ENCODE data around the gene SSTR1.

Gene SSTR1

DNA sequence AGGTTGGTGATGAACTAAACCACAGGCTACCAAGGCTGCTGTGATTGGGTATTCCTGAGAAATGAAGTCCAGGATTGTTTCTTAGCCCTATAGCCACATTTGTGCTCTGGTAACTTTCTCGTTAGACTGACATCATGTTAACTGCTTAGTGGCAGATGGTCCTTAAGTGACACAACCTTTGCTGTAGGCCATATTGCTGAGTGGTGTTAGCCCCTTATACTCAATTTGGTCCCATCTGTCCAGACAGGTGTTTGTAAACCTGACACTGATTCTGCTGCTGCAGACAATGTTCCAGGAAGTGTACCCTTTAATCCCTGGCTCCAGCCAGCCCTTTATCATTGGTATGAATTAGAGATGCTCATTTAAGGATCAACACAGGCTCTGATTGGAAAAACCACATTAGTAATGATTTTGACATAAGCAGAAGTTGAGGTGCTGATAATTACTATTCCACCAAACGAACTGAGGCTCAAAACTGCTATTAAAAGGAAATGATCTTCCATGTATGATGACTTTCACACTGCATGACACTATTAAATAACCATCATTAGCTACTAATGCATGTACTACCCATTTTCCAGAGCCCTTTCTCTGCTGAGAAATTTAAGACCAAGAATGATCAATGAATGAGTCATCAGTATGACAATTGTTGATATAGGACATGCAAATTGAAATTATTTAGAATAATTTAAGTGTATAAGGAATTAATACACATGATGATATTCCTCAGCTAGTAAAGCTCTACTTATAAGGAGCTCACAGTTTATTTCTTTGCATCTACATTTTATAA, 3.6 kb upstream of the SSTR1 start:
- no peak for DNase-seq

DNA sequence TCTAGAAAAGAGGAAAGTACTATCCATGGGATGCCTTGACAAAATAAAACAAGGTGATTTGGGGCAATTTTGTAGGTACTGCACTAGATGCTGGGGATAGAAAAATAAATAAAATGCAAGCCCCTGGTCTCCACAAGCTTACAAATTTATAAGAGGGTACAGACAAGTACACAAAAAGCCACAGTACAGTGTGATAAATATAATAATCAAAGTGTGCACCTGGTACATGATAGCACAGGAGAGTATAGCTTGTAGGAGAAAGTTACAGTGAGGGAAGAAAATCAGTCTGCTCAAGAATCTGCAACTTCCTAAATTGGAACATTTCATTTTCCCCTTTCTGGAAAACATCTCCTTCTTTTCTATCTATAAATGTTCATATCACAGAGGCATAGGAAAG, 3.0 kb upstream of the SSTR1 start:
- DNase-seq: no peak

DNA sequence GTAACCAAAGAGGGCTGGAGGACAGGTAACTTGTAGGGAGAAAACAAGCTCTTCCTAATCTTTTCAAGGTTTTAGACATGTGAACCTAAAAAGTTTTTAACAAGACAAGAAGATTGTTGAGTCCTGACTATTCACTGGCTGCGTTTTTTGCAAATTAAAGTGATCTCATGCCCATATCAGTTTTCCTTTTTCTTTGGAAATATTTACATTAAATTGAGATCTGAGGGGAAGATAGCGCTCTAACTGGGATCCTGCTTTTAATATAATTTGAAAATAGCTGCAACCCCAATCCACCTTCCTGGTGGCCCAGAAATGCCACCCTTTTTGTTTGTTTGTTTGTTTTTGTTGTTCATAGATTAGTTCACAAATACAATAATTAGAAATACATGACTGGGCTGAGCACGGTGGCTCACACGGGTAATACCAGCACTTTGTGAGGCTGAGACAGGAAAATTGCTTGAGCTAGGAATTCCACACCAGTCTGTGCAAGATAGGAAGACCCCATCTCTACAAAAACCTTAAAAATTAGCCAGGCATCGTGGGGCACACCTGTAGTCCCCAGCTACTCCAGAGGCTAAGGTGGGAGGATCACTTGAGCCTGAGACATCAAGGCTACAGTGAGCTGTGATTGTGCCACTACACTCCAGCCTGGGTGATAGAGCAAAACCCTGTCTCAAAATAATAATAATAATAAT, 2.4 kb upstream of the SSTR1 start:
- no peak for DNase-seq

GRCh38 chr14:38205949-38206665, 1.6 kb upstream of the SSTR1 start:
- no peak for DNase-seq

- no peak for DNase-seq
Measured at GRCh38 chr14:38206689-38207376, 871 bp upstream of the SSTR1 start.

DNA sequence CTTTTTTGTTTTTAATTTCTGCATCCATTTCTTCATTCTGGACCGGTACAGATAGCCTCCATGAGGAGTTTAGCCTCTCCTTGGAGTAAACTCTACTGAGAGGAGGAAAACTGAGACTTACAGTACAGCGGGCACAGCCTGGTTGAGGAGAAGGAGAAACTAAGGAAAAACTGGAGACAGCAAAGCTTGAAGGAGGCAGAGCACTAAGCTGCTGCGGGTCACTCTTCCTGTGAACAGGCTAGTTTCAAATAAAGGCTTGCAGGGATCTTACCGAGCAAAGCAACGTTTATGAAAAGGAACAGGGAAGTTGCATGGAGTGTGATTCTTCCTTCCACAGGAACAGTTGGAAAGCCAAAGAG, 348 bp upstream of the SSTR1 start:
- no peak for DNase-seq

DNA sequence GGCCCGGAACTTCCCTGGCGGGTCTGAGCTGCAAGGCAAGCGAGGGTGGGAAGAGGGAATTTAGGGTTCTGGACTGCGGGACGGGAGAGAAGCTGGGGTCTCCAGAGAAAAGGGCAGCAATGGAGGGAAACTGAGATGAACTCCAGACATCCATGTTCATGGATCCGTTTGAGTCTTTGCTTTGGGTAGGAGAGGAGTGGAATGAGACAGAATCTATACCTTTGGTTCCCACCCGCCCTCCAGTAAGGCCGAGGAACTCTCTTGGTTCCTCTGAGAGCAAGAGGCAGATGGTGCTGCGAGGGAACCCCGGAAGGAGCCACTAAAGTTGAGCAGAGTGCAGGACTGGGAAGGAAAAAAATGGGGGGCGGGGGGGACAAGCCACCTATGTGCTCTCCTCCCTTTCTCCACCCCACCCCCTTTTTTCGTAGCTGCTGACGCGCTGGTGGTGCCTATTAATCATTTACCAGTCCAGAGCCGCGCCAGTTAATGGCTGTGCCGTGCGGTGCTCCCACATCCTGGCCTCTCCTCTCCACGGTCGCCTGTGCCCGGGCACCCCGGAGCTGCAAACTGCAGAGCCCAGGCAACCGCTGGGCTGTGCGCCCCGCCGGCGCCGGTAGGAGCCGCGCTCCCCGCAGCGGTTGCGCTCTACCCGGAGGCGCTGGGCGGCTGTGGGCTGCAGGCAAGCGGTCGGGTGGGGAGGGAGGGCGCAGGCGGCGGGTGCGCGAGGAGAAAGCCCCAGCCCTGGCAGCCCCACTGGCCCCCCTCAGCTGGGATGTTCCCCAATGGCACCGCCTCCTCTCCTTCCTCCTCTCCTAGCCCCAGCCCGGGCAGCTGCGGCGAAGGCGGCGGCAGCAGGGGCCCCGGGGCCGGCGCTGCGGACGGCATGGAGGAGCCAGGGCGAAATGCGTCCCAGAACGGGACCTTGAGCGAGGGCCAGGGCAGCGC, 1.2 kb downstream of the SSTR1 start:
- peak; percentile 27 for DNase-seq

DNA sequence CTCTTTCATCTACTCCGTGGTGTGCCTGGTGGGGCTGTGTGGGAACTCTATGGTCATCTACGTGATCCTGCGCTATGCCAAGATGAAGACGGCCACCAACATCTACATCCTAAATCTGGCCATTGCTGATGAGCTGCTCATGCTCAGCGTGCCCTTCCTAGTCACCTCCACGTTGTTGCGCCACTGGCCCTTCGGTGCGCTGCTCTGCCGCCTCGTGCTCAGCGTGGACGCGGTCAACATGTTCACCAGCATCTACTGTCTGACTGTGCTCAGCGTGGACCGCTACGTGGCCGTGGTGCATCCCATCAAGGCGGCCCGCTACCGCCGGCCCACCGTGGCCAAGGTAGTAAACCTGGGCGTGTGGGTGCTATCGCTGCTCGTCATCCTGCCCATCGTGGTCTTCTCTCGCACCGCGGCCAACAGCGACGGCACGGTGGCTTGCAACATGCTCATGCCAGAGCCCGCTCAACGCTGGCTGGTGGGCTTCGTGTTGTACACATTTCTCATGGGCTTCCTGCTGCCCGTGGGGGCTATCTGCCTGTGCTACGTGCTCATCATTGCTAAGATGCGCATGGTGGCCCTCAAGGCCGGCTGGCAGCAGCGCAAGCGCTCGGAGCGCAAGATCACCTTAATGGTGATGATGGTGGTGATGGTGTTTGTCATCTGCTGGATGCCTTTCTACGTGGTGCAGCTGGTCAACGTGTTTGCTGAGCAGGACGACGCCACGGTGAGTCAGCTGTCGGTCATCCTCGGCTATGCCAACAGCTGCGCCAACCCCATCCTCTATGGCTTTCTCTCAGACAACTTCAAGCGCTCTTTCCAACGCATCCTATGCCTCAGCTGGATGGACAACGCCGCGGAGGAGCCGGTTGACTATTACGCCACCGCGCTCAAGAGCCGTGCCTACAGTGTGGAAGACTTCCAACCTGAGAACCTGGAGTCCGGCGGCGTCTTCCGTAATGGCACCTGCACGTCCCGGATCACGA, 2.2 kb downstream of the SSTR1 start:
- DNase-seq: no peak

DNA sequence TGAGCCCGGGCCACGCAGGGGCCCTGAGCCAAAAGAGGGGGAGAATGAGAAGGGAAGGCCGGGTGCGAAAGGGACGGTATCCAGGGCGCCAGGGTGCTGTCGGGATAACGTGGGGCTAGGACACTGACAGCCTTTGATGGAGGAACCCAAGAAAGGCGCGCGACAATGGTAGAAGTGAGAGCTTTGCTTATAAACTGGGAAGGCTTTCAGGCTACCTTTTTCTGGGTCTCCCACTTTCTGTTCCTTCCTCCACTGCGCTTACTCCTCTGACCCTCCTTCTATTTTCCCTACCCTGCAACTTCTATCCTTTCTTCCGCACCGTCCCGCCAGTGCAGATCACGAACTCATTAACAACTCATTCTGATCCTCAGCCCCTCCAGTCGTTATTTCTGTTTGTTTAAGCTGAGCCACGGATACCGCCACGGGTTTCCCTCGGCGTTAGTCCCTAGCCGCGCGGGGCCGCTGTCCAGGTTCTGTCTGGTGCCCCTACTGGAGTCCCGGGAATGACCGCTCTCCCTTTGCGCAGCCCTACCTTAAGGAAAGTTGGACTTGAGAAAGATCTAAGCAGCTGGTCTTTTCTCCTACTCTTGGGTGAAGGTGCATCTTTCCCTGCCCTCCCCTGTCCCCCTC, 3.0 kb downstream of the SSTR1 start:
- DNase-seq: no peak

GRCh38 chr14:38211255-38211735, 3.6 kb downstream of the SSTR1 start:
- DNase-seq: peak; percentile 11

DNA sequence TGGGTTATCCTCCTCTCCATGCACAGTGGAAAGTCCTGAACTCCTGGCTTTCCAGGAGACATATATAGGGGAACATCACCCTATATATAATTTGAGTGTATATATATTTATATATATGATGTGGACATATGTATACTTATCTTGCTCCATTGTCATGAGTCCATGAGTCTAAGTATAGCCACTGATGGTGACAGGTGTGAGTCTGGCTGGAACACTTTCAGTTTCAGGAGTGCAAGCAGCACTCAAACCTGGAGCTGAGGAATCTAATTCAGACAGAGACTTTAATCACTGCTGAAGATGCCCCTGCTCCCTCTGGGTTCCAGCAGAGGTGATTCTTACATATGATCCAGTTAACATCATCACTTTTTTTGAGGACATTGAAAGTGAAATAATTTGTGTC, 4.4 kb downstream of the SSTR1 start:
- DNase-seq: no peak

DNA sequence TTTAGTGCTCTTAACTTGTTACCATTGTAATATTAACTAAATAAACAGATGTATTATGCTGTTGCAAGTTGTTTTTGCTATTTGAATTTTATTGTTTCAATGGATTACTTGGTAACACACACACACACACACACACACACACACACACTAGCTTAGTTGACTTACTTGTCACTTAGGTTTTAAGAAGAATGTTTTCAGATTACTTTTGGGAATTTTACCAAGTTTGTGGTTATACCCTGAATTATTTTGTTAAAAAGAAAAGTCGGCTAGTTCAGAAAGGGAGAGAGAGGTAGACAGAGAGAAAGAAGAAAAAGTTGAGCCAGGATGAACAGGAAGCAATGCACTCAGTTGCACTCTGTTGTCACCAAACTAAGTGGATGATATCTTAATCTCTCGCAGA, 5.3 kb downstream of the SSTR1 start:
- DNase-seq: no peak

- DNase-seq: no peak
Measured at GRCh38 chr14:38217553-38217952, 9.8 kb downstream of the SSTR1 start.

GRCh38 chr14:38221077-38221476, 13.4 kb downstream of the SSTR1 start:
- DNase-seq: no peak

DNA sequence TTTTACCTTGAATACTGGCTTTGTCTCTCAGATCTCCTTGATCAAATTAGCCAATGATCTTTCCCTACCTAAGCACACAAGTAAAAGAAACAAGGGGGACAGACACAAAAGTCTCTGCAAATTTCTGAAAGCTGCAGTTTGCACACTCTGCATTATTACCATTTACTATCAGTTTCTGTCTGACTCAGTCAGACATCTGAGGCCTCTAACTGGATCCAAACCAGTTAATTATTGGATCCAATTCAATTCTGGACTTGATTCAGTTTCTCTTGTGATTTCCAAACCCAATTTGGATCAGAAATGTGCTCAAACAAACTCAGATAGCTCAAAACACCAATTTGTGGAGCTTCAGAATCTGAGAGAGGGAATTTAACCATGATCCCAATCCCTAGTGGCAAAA, 16.6 kb downstream of the SSTR1 start:
- no peak for DNase-seq

GRCh38 chr14:38225946-38226345, 18.2 kb downstream of the SSTR1 start:
- no peak for DNase-seq

DNA sequence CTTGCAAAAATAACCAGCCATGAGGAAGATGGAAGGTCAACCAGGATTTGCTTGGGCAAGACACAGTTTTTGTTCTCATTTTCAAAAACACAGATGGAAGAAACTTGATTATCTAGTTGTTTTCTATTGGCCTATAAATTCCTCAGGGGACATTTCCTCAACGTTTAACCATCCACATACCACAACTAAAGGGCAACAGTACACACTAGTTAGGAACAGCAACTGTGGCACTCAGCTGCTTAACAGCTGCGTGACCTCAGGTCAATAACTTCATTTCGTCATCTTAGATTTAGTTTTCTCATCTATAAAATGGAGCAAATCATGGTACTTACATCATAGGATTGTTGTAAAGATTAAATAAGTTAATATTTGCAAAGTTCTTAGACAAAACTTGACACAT, 18.7 kb downstream of the SSTR1 start:
- no peak for DNase-seq

DNA sequence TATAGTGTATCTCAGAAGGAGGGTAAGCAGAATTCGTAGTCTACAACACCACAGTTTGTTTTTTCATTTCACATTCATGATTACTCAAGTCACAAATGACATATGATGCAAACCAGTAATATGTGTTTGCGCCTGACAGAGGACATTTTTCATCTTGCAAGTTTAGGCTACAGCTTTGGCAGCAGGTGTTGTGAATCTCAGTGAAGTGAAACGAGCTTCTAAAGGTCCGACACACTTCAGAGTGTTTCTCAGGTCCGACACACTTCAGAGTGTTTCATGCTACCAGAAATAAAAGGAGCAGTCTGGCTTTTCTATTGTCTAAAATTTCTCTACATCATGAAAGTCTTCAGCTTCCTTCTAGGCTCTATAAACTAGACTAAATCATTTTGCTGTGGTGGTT, 25.5 kb downstream of the SSTR1 start:
- DNase-seq: no peak

- DNase-seq: no peak
Measured at GRCh38 chr14:38238332-38238731, 30.6 kb downstream of the SSTR1 start.

- no peak for DNase-seq
Measured at GRCh38 chr14:38238878-38239277, 31.2 kb downstream of the SSTR1 start.

Measured in activated CD4-positive, alpha-beta T cell treated with anti-CD3 and anti-CD28 coated beads for 48 hours (primary cell).